K562 (cell line): ENCODE data around the gene PELI1. TPM values are rescaled to one million over a fixed set of nuclear protein-coding genes. Genes with fewer than 3 reads are reported as not detected.

Source experiments
- ATAC-seq: fragments of 200-7000 bp; cut with Tn5 transposase; 3 replicates; pipeline ENCODE4 v1.9.1; 2020; ENCODE audit warnings: moderate library complexity
- BruUV-seq: library from RNA; stranded (reverse); fragments of 400-500 nt; replicated peaks from 2 replicates; lab custom pipeline; 2021; lab: Mats Ljungman, UMichigan
- CTCF ChIA-PET: fragments of 300-600 bp; formaldehyde crosslinking; extraction: SDS; loops from one replicate; lab custom pipeline; 2021; ENCODE audit warnings: low intra/inter-chr PET ratio; lab: Yijun Ruan, JAX
- POLR2A ChIA-PET: fragments of 300-600, 350-650 bp; sonication (Branson Sonifier 250); formaldehyde crosslinking; extraction: SDS; loops from one replicate; lab custom pipeline; 2021; ENCODE audit warnings: antibody characterized with exemption, inconsistent platforms; lab: Yijun Ruan, JAX
- DNase-seq, 4 experiments: peaks; one replicate each; pipeline versions ENCODE4 v3.0.0 to v3.0.0-alpha.2; 2011 to 2018; ENCODE audit warnings: low spot score in 3 of 4, mixed read lengths in 3 of 4; ENCODE audit errors: extremely low read depth in 1 of 4
- FAIRE-seq: peaks from 2 replicates; lab custom pipeline; 2011; peaks lifted over from hg19 to GRCh38; lab: Jason Lieb, UNC
- H2AFZ ChIP-seq: 2 replicates; pipeline ENCODE4 v1.6.0; 2011; ENCODE audit warnings: low read depth, low read length, control low read depth, inconsistent platforms
- H3K27ac ChIP-seq: fragments of 200-600 bp; 3 replicates; pipeline ENCODE4 v1.8.0; 2011; ENCODE audit warnings: low read depth, mild to moderate bottlenecking, control low read depth, inconsistent platforms, low read length, moderate library complexity, mixed read lengths; ENCODE audit errors: extremely low read depth
- H3K27me3 ChIP-seq, 2 experiments: fragments of 300-600 bp in 1 of 2; 2 replicates in 1 of 2; 3 replicates in 1 of 2; pipeline versions ENCODE4 v1.6.0 to v1.8.0; 2011; ENCODE audit warnings: inconsistent platforms in 2 of 2, low read length in 2 of 2, mild to moderate bottlenecking in 1 of 2, mixed read lengths in 1 of 2, moderate library complexity in 1 of 2; ENCODE audit not compliant: control insufficient read depth in 2 of 2, insufficient read depth in 2 of 2
- H3K36me3 ChIP-seq: fragments of 300-600 bp; 3 replicates; pipeline ENCODE4 v1.8.0; 2011; ENCODE audit warnings: mild to moderate bottlenecking, low read length, inconsistent platforms; ENCODE audit not compliant: control insufficient read depth, insufficient read depth
- H3K4me1 ChIP-seq, 2 experiments: fragments of 200-600 bp in 1 of 2; replicated peaks in 1 of 2; 2 replicates in 1 of 2; 3 replicates in 1 of 2; pipeline versions ENCODE4 v1.5.1 to v1.8.0; 2011; ENCODE audit warnings: inconsistent platforms in 2 of 2, low read length in 2 of 2, mild to moderate bottlenecking in 1 of 2, mixed read lengths in 1 of 2, moderate library complexity in 1 of 2; ENCODE audit not compliant: control insufficient read depth in 2 of 2, insufficient read depth in 2 of 2
- H3K4me2 ChIP-seq: 2 replicates; pipeline ENCODE4 v1.6.1; 2011; ENCODE audit warnings: low read length, control low read depth, inconsistent platforms, mixed read lengths; ENCODE audit not compliant: insufficient read depth
- H3K4me3 ChIP-seq: fragments of 200-600 bp; sonication (generic), shearing (Covaris generic); 2 replicates; pipeline ENCODE4 v1.5.1; 2016; ENCODE audit warnings: control low read depth, inconsistent platforms
- H3K79me2 ChIP-seq: fragments of 200-600 bp; 3 replicates; pipeline ENCODE4 v1.8.0; 2011; ENCODE audit warnings: low read length, inconsistent platforms; ENCODE audit not compliant: control insufficient read depth, insufficient read depth
- H3K9ac ChIP-seq, 2 experiments: 2 replicates each; pipeline versions ENCODE4 v1.6.0 to v1.6.1; 2011; ENCODE audit warnings: low read depth in 2 of 2, low read length in 2 of 2, control low read depth in 1 of 2, inconsistent platforms in 1 of 2, mild to moderate bottlenecking in 1 of 2, mixed read lengths in 1 of 2; ENCODE audit not compliant: insufficient read depth in 1 of 2
- H3K9me1 ChIP-seq: one replicate; pipeline ENCODE4 v1.6.0; 2011; ENCODE audit warnings: inconsistent platforms, mild to moderate bottlenecking, low read length, moderate library complexity; ENCODE audit not compliant: control insufficient read depth, insufficient read depth
- H3K9me3 ChIP-seq: replicated peaks from 2 replicates; pipeline ENCODE4 v1.5.1; 2011; ENCODE audit warnings: low read depth, low read length, inconsistent platforms; ENCODE audit not compliant: control insufficient read depth, insufficient read depth
- H4K20me1 ChIP-seq: replicated peaks from 2 replicates; pipeline ENCODE4 v1.6.1; 2011; ENCODE audit warnings: low read length, inconsistent platforms, mixed read lengths; ENCODE audit not compliant: control insufficient read depth, insufficient read depth
- ATF3 ChIP-seq, 2 experiments: fragments of 450-650 bp in 1 of 2; sonication (generic) in 1 of 2; formaldehyde crosslinking in 1 of 2; IDR thresholded peaks in 1 of 2; conservative IDR thresholded peaks in 1 of 2; 2 replicates each; pipeline versions ENCODE4 v1.6.1 to v1.8.1; 2016 to 2023; ENCODE audit warnings: mild to moderate bottlenecking in 2 of 2, moderate library complexity in 2 of 2, inconsistent platforms in 1 of 2, missing genetic modification reagents in 1 of 2
- CREBBP ChIP-seq: IDR thresholded peaks from one replicate; pipeline ENCODE4 v1.6.1; 2012; ENCODE audit warnings: low read depth, mild to moderate bottlenecking, control low read depth, inconsistent platforms, low read length
- CTCF ChIP-seq, 3 experiments: IDR thresholded peaks in 2 of 3; conservative IDR thresholded peaks in 1 of 3; 2 replicates each; pipeline ENCODE4 v1.5.1; 2011 to 2012; ENCODE audit warnings: low read length in 3 of 3, mild to moderate bottlenecking in 3 of 3, control low read depth in 2 of 3, improper control_type of control experiment in 1 of 3, inconsistent platforms in 1 of 3, low read depth in 1 of 3, mixed read lengths in 1 of 3, moderate library complexity in 1 of 3; ENCODE audit not compliant: insufficient read depth in 2 of 3
- EGR1 ChIP-seq: fragments of 450-650 bp; conservative IDR thresholded peaks from 2 replicates; pipeline ENCODE4 v1.6.1; 2017; ENCODE audit warnings: mild to moderate bottlenecking
- FOSL1 ChIP-seq: fragments of 200-800 bp; sonication (Bioruptor generic); conservative IDR thresholded peaks from 2 replicates; pipeline ENCODE4 v1.6.1; 2016; ENCODE audit warnings: missing genetic modification characterization, missing compliant biosample characterization
- JUN ChIP-seq, 2 experiments: sonication (generic) in 1 of 2; formaldehyde crosslinking in 1 of 2; IDR thresholded peaks; 2 replicates each; pipeline versions ENCODE4 v1.6.1 to v1.8.0; 2012 to 2022; ENCODE audit warnings: borderline replicate concordance in 2 of 2, mild to moderate bottlenecking in 2 of 2, improper control_type of control experiment in 1 of 2, low read depth in 1 of 2, low read length in 1 of 2, missing genetic modification reagents in 1 of 2
- JUND ChIP-seq, 2 experiments: IDR thresholded peaks; 2 replicates in 1 of 2; 3 replicates in 1 of 2; pipeline ENCODE4 v1.6.1; 2011; ENCODE audit warnings: borderline replicate concordance in 2 of 2, low read depth in 2 of 2, low read length in 2 of 2, improper control_type of control experiment in 1 of 2, missing biosample characterization in 1 of 2, missing genetic modification characterization in 1 of 2, missing genetic modification reagents in 1 of 2
- NCOA4 ChIP-seq: fragments of 450-650 bp; IDR thresholded peaks from 2 replicates; pipeline ENCODE4 v1.6.1; 2018; ENCODE audit warnings: mild to moderate bottlenecking; ENCODE audit not compliant: partially characterized antibody
- RAD51 ChIP-seq: fragments of 450-650 bp; IDR thresholded peaks from 2 replicates; pipeline ENCODE4 v1.7.1; 2016; ENCODE audit warnings: low read depth, mild to moderate bottlenecking, borderline replicate concordance
- RCOR1 ChIP-seq, 2 experiments: IDR thresholded peaks; 2 replicates each; pipeline ENCODE4 v1.6.1; 2012; ENCODE audit warnings: low read depth in 2 of 2, low read length in 2 of 2, borderline replicate concordance in 1 of 2, improper control_type of control experiment in 1 of 2
- TBL1XR1 ChIP-seq, 2 experiments: IDR thresholded peaks; 2 replicates each; pipeline ENCODE4 v1.6.1; 2012; ENCODE audit warnings: improper control_type of control experiment in 2 of 2, low read length in 2 of 2, mild to moderate bottlenecking in 1 of 2
- TCF3 ChIP-seq: sonication (generic); formaldehyde crosslinking; IDR thresholded peaks from 2 replicates; pipeline ENCODE4 v1.4.0; 2020; ENCODE audit warnings: mild to moderate bottlenecking, missing genetic modification reagents
- TFAP4 ChIP-seq: sonication (generic); formaldehyde crosslinking; IDR thresholded peaks from 2 replicates; pipeline ENCODE4 v1.8.0; 2022; ENCODE audit warnings: missing genetic modification reagents, mild to moderate bottlenecking, moderate library complexity, borderline replicate concordance
- ZNF175 ChIP-seq: fragments of 200-800 bp; sonication (Bioruptor generic); IDR thresholded peaks from 2 replicates; pipeline ENCODE4 v1.6.1; 2016; ENCODE audit warnings: low read depth, mild to moderate bottlenecking, missing genetic modification characterization, missing compliant biosample characterization
- ZNF224 ChIP-seq: sonication (generic); formaldehyde crosslinking; IDR thresholded peaks from 2 replicates; pipeline ENCODE4 v1.8.0; 2022; ENCODE audit warnings: mild to moderate bottlenecking, missing genetic modification reagents
- ZNF511 ChIP-seq: sonication (generic); formaldehyde crosslinking; IDR thresholded peaks from 2 replicates; pipeline ENCODE4 v1.8.0; 2022; ENCODE audit warnings: mild to moderate bottlenecking, missing genetic modification reagents
- in situ Hi-C: fragments of 300-500 bp; cut with MboI; formaldehyde crosslinking; loops from 4 replicates; pipeline ENCODE4 v1.15.0; 2018; ENCODE audit warnings: inconsistent platforms, mixed read lengths
- intact Hi-C: fragments of 100-400 bp; cut with micrococcal nuclease; formaldehyde crosslinking; loops from 2 replicates; pipeline ENCODE4 v1.14.2; 2022
- polyA plus RNA-seq, 8 experiments: library from polyadenylated mRNA; depleted of rRNA in 4 of 8; stranded (reverse) in 5 of 8; unstranded in 3 of 8; fragments of >200 nt; fragmentation: Nextera tagmentation in 2 of 8; fragmentation: Illumina TruSeq in 1 of 8; extraction: Ambion mirVana in 2 of 8; extraction: Trizol in 1 of 8; gene quantifications; 2 replicates each; pipeline versions ENCODE4 v1.2.1 to v1.2.3, GENCODE V29; 2011 to 2014; ENCODE audit warnings: inconsistent platforms in 1 of 8, missing spikeins in 1 of 8
- total RNA-seq, 7 experiments: library from RNA; depleted of rRNA in 6 of 7; stranded (reverse); fragments of >200 nt in 6 of 7; fragmentation: Illumina TruSeq in 2 of 7; extraction: Trizol in 2 of 7; gene quantifications; 2 replicates each; pipeline versions ENCODE4 v1.2.1 to v1.2.3, GENCODE V29; 2011 to 2021; ENCODE audit warnings: low replicate concordance in 1 of 7

Gene PELI1
- total and polyA plus RNA-seq, 9 of the 15 experiments (the other 6 are each of a cell fraction or from before 2014, with no cell fraction given) = 3.3 to 19.2 (median 12.5) TPM

- H3K4me3 ChIP-seq = no peak overlapping the region
- intact Hi-C loops = no loop called here
- no peaks in the 10 kb centered on the region for H3K9me3 ChIP-seq
- no TSS peak for BruUV-seq
- no peak overlapping the region for H2AFZ ChIP-seq
- H3K79me2 ChIP-seq = peaks cover 42% of the 10 kb centered on the region; the same call in 2 of the 3 replicates
- H3K27ac ChIP-seq = no peak overlapping the region
- no peaks in the 10 kb centered on the region for H4K20me1 ChIP-seq
- DNase-seq (peak in 1 of 4 experiments; percentile 20), FAIRE-seq (peak; percentile 54), ATAC-seq (no peak)
- in situ Hi-C loops = no loop called here
- peaks cover 3 to 17% of the 10 kb centered on the region in 2 experiments; a peak in 4 of 5 replicates for H3K4me1 ChIP-seq
- ChIA-PET CTCF (no interaction called here), POLR2A (interaction anchor here (0.9 to 2.0 kb wide), 2 partner anchors 8 to 12 kb away, joined by 5 read pairs; no protein-coding TSS in a partner anchor)
- no peak overlapping the region for H3K4me2 ChIP-seq
- no peaks in the 10 kb centered on the region for H3K9me1 ChIP-seq
- no peaks in the 10 kb centered on the region for H3K27me3 ChIP-seq
- no peaks in the 10 kb centered on the region for H3K36me3 ChIP-seq
- H3K9ac ChIP-seq = no peak overlapping the region
- peak; percentile 71 for TF ChIP-seq EGR1
- TF ChIP-seq ZNF511 (CRISPR knock-in tag) = no peak
- TF ChIP-seq TFAP4 (CRISPR knock-in tag) = no peak
- no peak for TF ChIP-seq RAD51
- no peak for TF ChIP-seq RCOR1 (IDR thresholded peaks at IDR 0.05; ENCODE audit: borderline replicate concordance in 1 of 2, low read depth in 2 of 2, low read length in 2 of 2)
- no peak for TF ChIP-seq TBL1XR1 (IDR thresholded peaks at IDR 0.05; ENCODE audit: low read length in 2 of 2)
- TF ChIP-seq CTCF (IDR thresholded peaks at IDR 0.05 in 2 of 3, conservative IDR thresholded peaks at IDR 0.05 in 1 of 3; ENCODE audit: insufficient read depth in 2 of 3, low read depth in 1 of 3, low read length in 3 of 3) = no peak
- no peak for TF ChIP-seq ZNF175 (CRISPR knock-in tag)
- TF ChIP-seq FOSL1 (tag) = peak; percentile 75
- TF ChIP-seq JUN (IDR thresholded peaks at IDR 0.05; ENCODE audit: borderline replicate concordance, low read depth, low read length) = 0 out of 2 replicates have a peak, but pooled peaks have one; percentile 5
- TF ChIP-seq JUN (CRISPR knock-in tag; IDR thresholded peaks at IDR 0.05; ENCODE audit: borderline replicate concordance) = no peak
- TF ChIP-seq JUND (IDR thresholded peaks at IDR 0.05; ENCODE audit: borderline replicate concordance, low read depth, low read length) = peak; percentile 30; the same call in 1 of the 2 replicates
- no peak for TF ChIP-seq JUND (tag; IDR thresholded peaks at IDR 0.05; ENCODE audit: borderline replicate concordance, low read depth, low read length)
- TF ChIP-seq ATF3 (IDR thresholded peaks at IDR 0.05) = peak; percentile 60
- no peak for TF ChIP-seq ATF3 (CRISPR knock-in tag; conservative IDR thresholded peaks at IDR 0.05)
- TF ChIP-seq ZNF224 (CRISPR knock-in tag) = no peak
- no peak for TF ChIP-seq TCF3
- TF ChIP-seq NCOA4 = no peak
- TF ChIP-seq CREBBP = no peak
Measured at GRCh38 chr2:64133828-64134227, 10.4 kb downstream of the PELI1 start.
